GM12878 (cell line): ENCODE measurements around the gene COL11A2. TPM values are rescaled to one million over a fixed set of nuclear protein-coding genes. Genes with fewer than 3 reads are reported as not detected.

Experiments
- ATAC-seq: fragments of 200-7000 bp; cut with Tn5 transposase; 3 replicates; pipeline ENCODE4 v1.9.1; 2020; ENCODE audit warnings: mild to moderate bottlenecking, moderate library complexity
- BruUV-seq: library from RNA; stranded (reverse); fragments of 400-500 nt; replicated peaks from 2 replicates; lab custom pipeline; 2021; lab: Mats Ljungman, UMichigan
- CTCF ChIA-PET: fragments of 300-600 bp; sonication (Branson Sonifier 250); formaldehyde crosslinking; extraction: SDS; loops from one replicate; lab custom pipeline; 2021; ENCODE audit warnings: inconsistent platforms; lab: Yijun Ruan, JAX
- POLR2A ChIA-PET: fragments of 350-600 bp; formaldehyde crosslinking; extraction: SDS; loops from one replicate; lab custom pipeline; 2021; ENCODE audit warnings: inconsistent platforms; lab: Charles Lee
- RAD21 ChIA-PET: fragments of 300-600 bp; sonication (Branson Sonifier 250); formaldehyde crosslinking; loops from one replicate; lab custom pipeline; 2023; ENCODE audit warnings: antibody characterized with exemption; ENCODE audit not compliant: unreplicated experiment; lab: Charles Lee
- SMC1A ChIA-PET: fragments of 300-600 bp; sonication (Branson Sonifier 250); formaldehyde crosslinking; loops from one replicate; lab custom pipeline; 2023; ENCODE audit not compliant: unreplicated experiment, uncharacterized antibody; lab: Charles Lee
- DNase-seq: peaks from one replicate; pipeline ENCODE4 v3.0.0-alpha.2; 2011; ENCODE audit warnings: low read depth, low spot score
- FAIRE-seq: peaks from 3 replicates; lab custom pipeline; 2011; peaks lifted over from hg19 to GRCh38; lab: Jason Lieb, UNC
- H2AFZ ChIP-seq: 2 replicates; pipeline ENCODE4 v1.6.0; 2011; ENCODE audit warnings: low read depth, low read length, control low read depth; ENCODE audit not compliant: control insufficient read depth
- H3K27ac ChIP-seq: 2 replicates; pipeline ENCODE4 v1.5.1; 2011; ENCODE audit warnings: control low read depth; ENCODE audit not compliant: control insufficient read depth, insufficient read depth
- H3K27me3 ChIP-seq, 2 experiments: replicated peaks in 1 of 2; 2 replicates each; pipeline versions ENCODE4 v1.6.0 to v1.6.1; 2011; ENCODE audit warnings: low read length in 1 of 2; ENCODE audit not compliant: control insufficient read depth in 2 of 2, insufficient read depth in 2 of 2
- H3K36me3 ChIP-seq, 2 experiments: 2 replicates each; pipeline ENCODE4 v1.5.1; 2011; ENCODE audit warnings: low read length in 1 of 2; ENCODE audit not compliant: control insufficient read depth in 2 of 2, insufficient read depth in 2 of 2
- H3K4me1 ChIP-seq: 2 replicates; pipeline ENCODE4 v1.6.1; 2011; ENCODE audit warnings: mild to moderate bottlenecking, low read length, moderate library complexity, mixed read lengths; ENCODE audit not compliant: control insufficient read depth, insufficient read depth
- H3K4me2 ChIP-seq: 2 replicates; pipeline ENCODE4 v1.6.0; 2011; ENCODE audit warnings: control low read depth; ENCODE audit not compliant: control insufficient read depth, insufficient read depth
- H3K4me3 ChIP-seq: fragments of 200-600 bp; sonication (generic); 2 replicates; pipeline ENCODE4 v1.5.1; 2016
- H3K79me2 ChIP-seq: 2 replicates; pipeline ENCODE4 v1.6.0; 2011; ENCODE audit warnings: low read length; ENCODE audit not compliant: control insufficient read depth, insufficient read depth
- H3K9ac ChIP-seq: 2 replicates; pipeline ENCODE4 v1.8.0; 2011; ENCODE audit warnings: low read length, control low read depth, mixed read lengths; ENCODE audit not compliant: control insufficient read depth, insufficient read depth
- H3K9me3 ChIP-seq: replicated peaks from 3 replicates; pipeline ENCODE4 v1.5.1; 2011; ENCODE audit warnings: mild to moderate bottlenecking, low read length; ENCODE audit not compliant: control insufficient read depth, insufficient read depth
- H4K20me1 ChIP-seq: 2 replicates; pipeline ENCODE4 v1.6.0; 2011; ENCODE audit not compliant: control insufficient read depth, insufficient read depth
- CBX3 ChIP-seq: fragments of 200-600 bp; sonication (generic); IDR thresholded peaks from 2 replicates; pipeline ENCODE4 v1.6.1; 2016; ENCODE audit warnings: low read depth, borderline replicate concordance
- CTCF ChIP-seq, 3 experiments: IDR thresholded peaks in 2 of 3; conservative IDR thresholded peaks in 1 of 3; 2 replicates each; pipeline ENCODE4 v1.5.1; 2011; ENCODE audit warnings: low read depth in 3 of 3, low read length in 3 of 3, mild to moderate bottlenecking in 3 of 3, control low read depth in 2 of 3, moderate library complexity in 2 of 3, inconsistent platforms in 1 of 3, mixed read lengths in 1 of 3; ENCODE audit not compliant: control insufficient read depth in 2 of 3, insufficient read depth in 1 of 3; ENCODE audit errors: extremely low read depth in 1 of 3
- EGR1 ChIP-seq, 2 experiments: IDR thresholded peaks; 1 replicate in 1 of 2; 2 replicates in 1 of 2; pipeline ENCODE4 v1.6.1; 2011 to 2012; ENCODE audit warnings: low read depth in 2 of 2, low read length in 2 of 2, borderline replicate concordance in 1 of 2, mild to moderate bottlenecking in 1 of 2, moderate library complexity in 1 of 2
- IKZF2 ChIP-seq, 2 experiments: fragments of 450-650 bp; IDR thresholded peaks; 2 replicates each; pipeline ENCODE4 v1.6.1; 2017; ENCODE audit warnings: mild to moderate bottlenecking in 2 of 2, moderate library complexity in 2 of 2
- MAX ChIP-seq: IDR thresholded peaks from 2 replicates; pipeline ENCODE4 v1.6.1; 2012; ENCODE audit warnings: low read depth, low read length, improper control_type of control experiment
- MTA3 ChIP-seq: IDR thresholded peaks from 2 replicates; pipeline ENCODE4 v1.6.1; 2012; ENCODE audit warnings: low read length, inconsistent platforms, borderline replicate concordance
- NFIC ChIP-seq: IDR thresholded peaks from 2 replicates; pipeline ENCODE4 v1.6.1; 2012; ENCODE audit warnings: low read depth, mild to moderate bottlenecking, inconsistent platforms, low read length, moderate library complexity
- PKNOX1 ChIP-seq: fragments of 450-650 bp; IDR thresholded peaks from 2 replicates; pipeline ENCODE4 v1.6.1; 2016; ENCODE audit warnings: mild to moderate bottlenecking
- POLR2AphosphoS5 ChIP-seq: IDR thresholded peaks from 2 replicates; pipeline ENCODE4 v1.6.1; 2011; ENCODE audit warnings: mild to moderate bottlenecking, low read length, inconsistent platforms
- REST ChIP-seq: IDR thresholded peaks from 2 replicates; pipeline ENCODE4 v1.6.1; 2012; ENCODE audit warnings: mild to moderate bottlenecking, low read depth, low read length
- SIN3A ChIP-seq: IDR thresholded peaks from 2 replicates; pipeline ENCODE4 v1.6.1; 2012; ENCODE audit warnings: low read depth, low read length, improper control_type of control experiment
- SMARCA5 ChIP-seq: fragments of 450-650 bp; IDR thresholded peaks from 2 replicates; pipeline ENCODE4 v1.6.1; 2017; ENCODE audit warnings: mild to moderate bottlenecking
- SRF ChIP-seq, 2 experiments: IDR thresholded peaks; 2 replicates each; pipeline ENCODE4 v1.6.1; 2011; ENCODE audit warnings: low read depth in 2 of 2, low read length in 2 of 2, mild to moderate bottlenecking in 1 of 2, moderate library complexity in 1 of 2
- WGBS: methylation state at CpG from one replicate; pipeline ENCODE4 v1.1.6; 2016; ENCODE audit warnings: low lambda C conversion rate; ENCODE audit not compliant: insufficient replicate concordance, insufficient coverage; ENCODE audit errors: missing lambda C conversion rate; 5-methylcytosine and 5-hydroxymethylcytosine counted together
- in situ Hi-C: fragments of 300-500 bp; cut with MboI; formaldehyde crosslinking; loops from 9 replicates; pipeline ENCODE4 v1.14.3; 2018; ENCODE audit warnings: mixed read lengths
- intact Hi-C: fragments of 100-400 bp; cut with micrococcal nuclease; formaldehyde crosslinking; loops from one replicate; pipeline ENCODE4 v1.14.2; 2022; ENCODE audit not compliant: unreplicated experiment
- polyA plus RNA-seq, 11 experiments: library from polyadenylated mRNA; depleted of rRNA in 4 of 11; unstranded in 6 of 11; stranded (reverse) in 5 of 11; fragments of >200 nt; fragmentation: Nextera tagmentation in 4 of 11; fragmentation: Illumina TruSeq in 1 of 11; extraction: Ambion mirVana in 4 of 11; extraction: Trizol in 1 of 11; gene quantifications; 1 replicate in 1 of 11; 2 replicates in 10 of 11; pipeline versions ENCODE4 v1.2.1 to v1.2.3, GENCODE V29; 2011 to 2016; ENCODE audit warnings: inconsistent platforms in 2 of 11, missing spikeins in 2 of 11, low read depth in 1 of 11
- total RNA-seq, 4 experiments: library from RNA; depleted of rRNA in 3 of 4; stranded (reverse); fragments of >200 nt in 3 of 4; fragmentation: Illumina TruSeq in 1 of 4; extraction: Trizol in 1 of 4; gene quantifications; 2 replicates each; pipeline versions ENCODE4 v1.2.1 to v1.2.3, GENCODE V29; 2013 to 2021

The COL11A2 gene
- total and polyA plus RNA-seq, 10 of the 15 experiments (the other 5 are each of a cell fraction or from before 2014, with no cell fraction given), result 0.03 to 0.83 (median 0.22) TPM; not detected in 1

- TF ChIP-seq SRF (IDR thresholded peaks at IDR 0.05; ENCODE audit: low read depth in 2 of 2, low read length in 2 of 2) (no peak), MTA3 (no peak; the same call in 1 of the 2 replicates), CBX3 (no peak), POLR2AphosphoS5 (peak; percentile 27; the same call in 1 of the 2 replicates), EGR1 (IDR thresholded peaks at IDR 0.05; ENCODE audit: borderline replicate concordance in 1 of 2, low read depth in 2 of 2, low read length in 2 of 2) (no peak)
Observed at GRCh38 chr6:33213166-33213988, 21.1 kb upstream of the COL11A2 start (continued).

- ChIA-PET SMC1A (interaction anchor here (0.6 to 1.3 kb wide), 3 partner anchors 59 to 305 kb away, joined by 3 to 4 read pairs (median 3); no protein-coding TSS in a partner anchor), CTCF (interaction anchor here (1.2 kb wide), 1 partner anchor 36 kb away, joined by 4 read pairs; no protein-coding TSS in a partner anchor), RAD21 (no interaction called here), POLR2A (no interaction called here)
- H3K9ac ChIP-seq, result no peak overlapping the region; the same call in 1 of the 2 replicates
- H3K4me3 ChIP-seq, result peak overlapping the region; percentile 32; the same call in 1 of the 2 replicates
- ATAC-seq (no peak), FAIRE-seq (no peak), DNase-seq (no peak)
- no peak overlapping the region for H3K27ac ChIP-seq
- in situ Hi-C loops (no loop called here), intact Hi-C loops (no loop called here)
- peaks cover 2 to 3% of the 10 kb centered on the region in 2 experiments; a peak in 3 of 4 replicates for H3K27me3 ChIP-seq
- peaks cover 0 to 5% of the 10 kb centered on the region in 2 experiments; a peak in 2 of 4 replicates for H3K36me3 ChIP-seq
- H2AFZ ChIP-seq, result no peak overlapping the region
- H3K9me3 ChIP-seq, result no peaks in the 10 kb centered on the region
- WGBS, result 56% methylated on average over 6 of the region's 6 CpGs
- peaks cover 12% of the 10 kb centered on the region for H3K4me1 ChIP-seq
- no peaks in the 10 kb centered on the region; the same call in 1 of the 2 replicates for H4K20me1 ChIP-seq
- H3K4me2 ChIP-seq, result peak overlapping the region; percentile 62
- peaks cover 3% of the 10 kb centered on the region for H3K79me2 ChIP-seq
- no TSS peak for BruUV-seq
- no peak for TF ChIP-seq IKZF2 (IDR thresholded peaks at IDR 0.05)
- TF ChIP-seq PKNOX1, result no peak
- TF ChIP-seq MAX, result no peak
- no peak for TF ChIP-seq SMARCA5
- TF ChIP-seq SRF (IDR thresholded peaks at IDR 0.05; ENCODE audit: low read depth in 2 of 2, low read length in 2 of 2), result no peak
- no peak for TF ChIP-seq NFIC
- TF ChIP-seq CTCF (IDR thresholded peaks at IDR 0.05 in 2 of 3, conservative IDR thresholded peaks at IDR 0.05 in 1 of 3; ENCODE audit: control insufficient read depth in 2 of 3, extremely low read depth in 1 of 3, insufficient read depth in 1 of 3, low read depth in 3 of 3, low read length in 3 of 3), result no peak
- TF ChIP-seq REST, result no peak
- TF ChIP-seq SIN3A, result no peak
Observed at GRCh38 chr6:33212857-33213165, 20.5 kb upstream of the COL11A2 start.
